Left colon (tissue), 2 donors: ENCODE data around the gene TMPRSS3. TPM values are rescaled to one million over a fixed set of nuclear protein-coding genes. Genes with fewer than 3 reads are reported as not detected.
"Not testable (repeated sequence)": the region's sequence is repeated elsewhere in the genome, so short reads cannot be mapped to it uniquely, and the experiment has no call there.

Experiments used
- ATAC-seq: fragments of 200-7000 bp; cut with Tn5 transposase; one replicate; pipeline ENCODE4 v1.9.1; 2020; ENCODE audit warnings: mild to moderate bottlenecking, moderate library complexity
- DNase-seq, 2 donors: peaks; one replicate each; pipeline ENCODE4 v3.0.0-alpha.2; 2020
- intact Hi-C, 2 donors: fragments of 100-400 bp; cut with DNase I in 1 of 2; cut with micrococcal nuclease in 1 of 2; formaldehyde crosslinking; loops; one replicate each; pipeline versions ENCODE4 v1.11.2 to v1.14.0; 2022; cut with DNase I, micrococcal nuclease
- total RNA-seq, 2 donors: library from RNA; stranded (reverse); fragmentation: NEBNext Ultra II Directional; extraction: Animal tissue kit (Norgen Biotek cat#: 25700); gene quantifications; one replicate each; pipeline ENCODE4 v1.2.1, GENCODE V29; 2021
- donor health status: DM: no; HTN: no; CAD: no.
- donor health status: DM: yes; HTN: yes; CAD: no.

Gene TMPRSS3
- total RNA-seq, 2 donors from 2014 or later = 0.43 to 0.61 TPM

DNA sequence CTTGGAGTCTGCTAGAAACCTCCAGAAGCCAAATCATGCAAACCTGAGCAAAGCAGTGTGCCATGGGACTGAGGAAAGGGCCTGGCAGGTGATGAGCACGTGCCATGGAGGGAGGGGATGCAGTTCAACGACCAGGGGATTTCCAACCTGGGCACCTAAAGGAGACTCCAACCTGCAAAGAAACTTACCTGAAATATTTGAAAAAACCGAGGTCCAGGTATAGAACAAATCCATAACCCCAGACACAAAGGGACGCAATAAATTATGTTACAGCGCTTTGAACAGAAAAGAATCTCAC lies 16.7 kb upstream of the TMPRSS3 start:
- intact Hi-C loops = no loop called here
- DNase-seq (no peak), ATAC-seq (no peak)

DNA sequence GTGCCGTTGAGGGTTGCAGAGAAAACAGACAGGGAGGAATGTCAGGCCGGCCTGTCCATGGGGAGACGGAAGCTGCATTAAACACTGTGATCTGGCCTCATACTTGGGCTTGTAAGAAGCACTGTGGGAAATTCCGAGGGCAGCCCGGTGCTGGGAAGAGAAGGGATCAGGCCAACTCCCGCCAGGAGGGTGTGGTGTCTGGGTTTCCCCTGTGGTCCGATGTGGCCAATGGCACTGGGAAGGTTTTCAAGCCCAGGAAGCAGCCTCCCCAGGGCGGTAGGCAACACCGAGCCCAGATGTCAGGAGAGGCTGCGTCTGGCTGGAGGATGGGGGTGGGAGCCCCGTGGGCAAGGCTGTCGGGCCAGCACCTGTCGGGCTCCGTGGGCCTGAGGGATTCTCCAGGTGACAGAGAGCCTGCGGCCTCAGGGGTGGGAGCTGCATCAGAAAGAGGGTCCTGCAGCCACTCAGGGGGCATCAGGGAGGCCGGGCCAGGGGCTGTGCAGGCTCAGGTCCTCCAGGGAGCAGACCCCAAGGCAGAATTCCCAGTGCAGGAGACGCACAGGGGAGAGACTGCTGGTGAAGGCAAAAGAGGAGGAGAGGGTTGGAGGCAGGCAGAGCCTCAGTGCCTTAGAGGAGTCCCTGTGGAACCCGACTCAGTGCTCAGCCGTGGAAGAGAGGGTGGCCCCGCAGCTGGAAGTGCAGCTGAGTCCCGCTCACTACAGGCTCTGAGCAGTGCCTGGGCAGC lies 16.2 kb upstream of the TMPRSS3 start:
- ATAC-seq (no peak), DNase-seq (no peak)
- intact Hi-C loops = no loop called here

DNA sequence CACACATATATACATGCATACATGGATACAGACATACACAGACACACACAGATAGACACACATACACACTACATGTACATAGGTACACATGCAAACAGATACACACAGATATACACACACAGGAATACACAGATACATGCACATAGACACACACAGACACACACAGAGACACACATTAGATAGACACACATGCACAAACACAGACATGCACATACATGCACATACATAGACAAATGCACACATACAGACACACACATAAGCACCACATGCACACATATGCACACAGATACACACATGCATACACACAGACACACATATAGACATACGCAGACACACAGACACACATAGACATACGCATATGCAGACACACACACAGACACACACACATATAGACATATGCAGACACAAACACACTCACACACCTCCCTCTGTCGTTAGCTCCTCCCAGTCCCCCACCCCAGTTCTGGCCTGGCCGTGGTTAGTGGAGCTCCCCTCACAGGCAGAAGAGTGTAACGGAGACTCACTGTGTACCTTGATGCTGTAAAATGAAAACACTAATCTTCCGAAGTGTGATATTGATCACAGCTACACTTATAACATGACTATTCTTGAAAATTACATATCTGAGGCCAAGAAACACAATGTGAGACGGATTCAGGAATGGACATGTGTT lies 15.5 kb upstream of the TMPRSS3 start:
- intact Hi-C loops = no loop called here
- ATAC-seq = peak; percentile 37
- no peak for DNase-seq

DNA sequence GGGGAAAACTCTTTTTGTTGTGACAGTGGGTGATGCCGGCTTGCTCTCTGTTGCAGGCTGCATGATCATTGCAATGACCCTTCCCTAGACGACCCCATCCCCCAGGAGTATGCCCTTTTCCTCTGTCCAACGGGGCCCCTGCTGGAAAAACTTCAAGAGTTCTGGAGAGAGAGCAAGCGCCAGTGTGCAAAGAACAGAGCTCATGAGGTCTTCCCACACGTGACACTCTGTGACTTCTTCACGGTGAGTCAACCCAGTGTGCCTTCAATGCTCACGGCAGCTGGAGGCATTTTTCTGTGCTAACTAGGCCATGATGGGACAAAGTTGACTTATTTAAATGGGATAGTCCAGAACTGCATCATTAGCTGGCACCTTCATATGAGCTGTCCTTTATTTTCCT lies 13.5 kb upstream of the TMPRSS3 start:
- DNase-seq (no peak), ATAC-seq (no peak)
- intact Hi-C loops = no loop called here

DNA sequence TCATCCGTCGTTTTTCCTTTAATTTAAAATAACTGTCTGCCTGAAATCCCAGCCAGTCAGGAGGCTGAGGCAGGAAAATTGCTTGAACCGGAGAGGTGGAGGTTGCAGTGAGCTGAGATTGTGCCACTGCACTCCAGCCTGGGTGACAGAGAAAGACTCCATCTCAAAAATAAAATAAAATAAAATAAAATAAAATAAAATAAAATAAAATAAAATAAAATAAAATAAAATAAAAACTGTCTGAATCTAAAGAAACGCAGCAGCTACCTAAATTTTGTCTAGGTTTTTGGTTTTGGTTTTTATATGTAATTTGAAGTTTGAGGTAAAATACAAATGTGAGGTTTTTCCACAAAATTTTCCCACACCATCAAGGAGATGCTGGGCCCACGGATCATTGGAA lies 12.9 kb upstream of the TMPRSS3 start:
- ATAC-seq, DNase-seq, intact Hi-C loops: not testable (repeated sequence)

DNA sequence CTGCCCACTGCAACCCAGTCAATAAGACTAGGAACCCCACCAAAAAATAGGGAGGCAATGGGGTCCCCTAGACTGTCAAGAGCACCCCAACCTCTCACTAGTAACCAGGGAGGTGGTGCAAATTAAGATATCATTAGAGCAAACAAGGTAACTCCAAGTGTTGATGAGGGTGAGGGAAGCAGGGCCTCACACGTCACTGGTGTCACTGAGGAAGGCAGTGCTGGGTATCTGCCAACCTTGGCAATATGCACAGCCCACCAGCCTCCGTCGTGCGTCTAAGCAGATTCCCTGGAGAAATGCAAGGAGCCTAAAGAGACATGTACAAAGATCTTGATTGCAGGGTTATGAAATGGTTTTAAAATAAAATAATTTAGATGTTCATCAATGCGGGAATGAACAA lies 11.6 kb upstream of the TMPRSS3 start:
- intact Hi-C loops = no loop called here
- DNase-seq = no peak
- no peak for ATAC-seq

DNA sequence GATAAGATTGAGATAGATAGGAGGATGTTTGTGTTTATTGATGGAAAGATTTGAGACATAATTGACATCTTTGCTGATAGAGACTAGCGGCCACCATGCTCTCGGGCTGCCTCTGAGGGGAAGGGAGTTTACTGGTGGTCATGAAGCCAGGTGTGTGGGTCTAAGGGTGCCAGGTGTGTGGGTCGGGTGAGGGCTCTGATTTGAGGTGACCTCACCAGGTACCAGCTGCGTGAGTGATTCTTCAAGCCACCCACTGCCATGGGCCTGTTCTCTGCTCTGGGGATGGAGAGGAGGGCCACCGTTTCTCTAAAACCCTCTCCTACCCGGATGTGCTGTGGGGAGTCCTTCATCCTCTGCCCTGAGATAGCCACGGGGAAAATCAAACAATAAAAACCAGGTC lies 11.0 kb upstream of the TMPRSS3 start:
- intact Hi-C loops = no loop called here
- DNase-seq (no peak), ATAC-seq (no peak)

DNA sequence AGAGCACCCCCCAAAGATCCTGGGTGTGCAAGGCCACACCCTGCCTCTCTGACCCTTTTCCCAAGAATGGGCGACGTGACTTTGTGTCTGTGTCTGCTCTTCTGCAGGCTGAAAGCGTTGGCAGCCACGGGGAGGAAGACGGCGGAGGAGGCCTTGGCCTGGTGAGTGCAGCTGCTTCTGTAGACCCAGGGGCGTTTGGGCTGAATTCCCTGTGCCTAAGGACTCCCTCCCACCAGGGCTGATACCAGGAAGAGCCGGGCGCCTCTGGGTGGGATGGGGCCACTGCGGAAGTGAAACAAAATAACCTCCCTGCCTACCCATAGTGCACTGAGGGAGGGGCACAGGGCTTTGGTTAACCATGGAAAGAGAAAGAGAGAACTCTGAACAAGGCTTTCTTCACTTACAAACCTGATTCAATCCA lies 10.4 kb upstream of the TMPRSS3 start:
- intact Hi-C loops = no loop called here
- no peak for DNase-seq
- no peak for ATAC-seq

DNA sequence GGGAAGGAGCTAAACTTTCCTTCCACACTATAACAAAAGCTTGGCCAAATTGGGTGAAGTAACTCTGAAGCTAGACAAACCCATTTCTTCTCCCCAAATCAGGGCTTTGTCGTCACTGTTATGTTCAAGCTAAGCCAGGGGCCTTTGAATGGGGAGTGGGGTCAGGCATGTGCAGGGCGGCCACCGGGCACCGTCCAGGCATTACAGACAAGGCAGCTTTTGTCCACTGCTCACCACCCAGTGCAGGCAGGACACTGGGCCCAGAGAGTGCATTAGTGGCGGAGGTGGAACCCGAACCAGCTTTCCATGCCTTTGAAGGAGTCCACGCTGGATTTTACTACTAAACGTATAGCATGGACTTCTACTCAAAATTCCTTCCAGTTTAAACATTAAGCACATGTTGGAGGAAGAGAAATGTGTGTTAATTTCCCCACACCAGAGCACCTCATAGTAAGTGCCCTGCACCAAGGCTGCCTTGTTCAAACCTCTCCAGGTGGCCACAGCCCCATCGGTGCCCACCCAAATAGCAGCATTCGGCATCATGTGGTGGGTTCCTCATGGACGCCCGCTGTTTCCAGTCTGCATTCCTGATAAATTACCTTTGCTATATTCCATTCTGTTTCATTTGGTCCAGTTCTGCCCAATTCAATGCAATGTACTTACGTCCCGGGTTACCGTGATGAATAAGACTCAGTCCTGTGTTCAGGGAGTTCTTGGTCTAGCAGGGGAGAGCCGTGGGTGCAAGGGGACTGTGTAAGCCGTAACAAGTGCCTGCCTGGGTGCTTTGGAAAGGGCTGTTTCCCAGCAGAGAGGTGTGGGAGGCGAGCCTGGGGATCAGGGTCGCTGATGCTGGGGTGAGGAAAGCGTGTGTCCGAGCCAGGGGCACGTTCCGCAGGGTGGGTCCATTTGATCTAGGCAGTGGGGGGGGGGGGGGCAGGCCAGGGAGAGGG lies 9.5 kb upstream of the TMPRSS3 start:
- no peak for ATAC-seq
- no peak for DNase-seq
- intact Hi-C loops = no loop called here

DNA sequence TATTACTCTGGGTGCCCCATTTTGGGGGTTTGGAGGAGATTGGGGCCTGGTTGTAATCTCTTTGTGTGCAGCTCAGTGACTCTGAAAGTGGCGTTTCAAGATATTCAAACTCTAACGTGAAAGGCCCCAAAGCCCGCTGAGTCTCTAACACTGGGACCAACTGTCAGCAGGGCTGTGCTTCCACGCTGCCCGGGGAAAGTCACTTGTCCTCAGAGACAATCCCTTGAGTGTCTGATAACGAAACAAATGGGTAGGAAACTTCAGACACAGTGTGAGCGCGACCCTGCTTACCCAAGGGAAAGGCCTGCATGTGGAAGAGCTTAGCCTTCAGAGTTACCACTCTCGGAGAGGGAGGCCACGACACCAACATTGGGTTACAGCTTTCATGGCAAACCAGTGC lies 8.7 kb upstream of the TMPRSS3 start:
- ATAC-seq (no peak), DNase-seq (no peak)
- intact Hi-C loops = no loop called here

DNA sequence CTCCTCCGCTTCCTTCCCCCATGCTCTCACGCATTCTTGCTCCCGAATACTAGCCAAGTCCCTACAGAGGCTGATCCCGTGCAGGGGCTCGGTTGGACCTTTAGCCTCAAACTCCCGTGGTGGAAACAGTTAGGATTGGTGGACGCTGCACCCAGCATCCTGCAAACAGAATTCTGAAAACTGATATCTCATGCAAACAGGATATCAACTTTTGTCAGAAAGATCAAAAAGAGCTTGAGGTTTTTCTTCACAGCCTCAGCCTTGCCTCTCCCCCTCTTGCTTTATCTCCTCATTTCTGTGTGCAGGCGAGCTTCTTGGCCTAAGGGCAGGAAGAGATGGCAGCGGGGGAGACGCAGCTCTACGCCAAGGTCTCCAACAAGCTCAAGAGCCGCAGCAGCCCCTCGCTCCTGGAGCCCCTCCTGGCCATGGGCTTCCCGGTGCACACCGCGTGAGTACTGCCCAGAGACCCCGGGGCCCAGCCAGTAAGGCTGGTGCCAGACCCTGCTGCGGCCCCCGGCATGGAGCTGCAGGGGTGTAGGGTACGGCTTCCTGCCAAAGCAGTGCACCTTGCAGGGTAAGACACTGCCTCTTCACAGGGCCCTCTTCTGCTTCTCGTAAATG lies 7.9 kb upstream of the TMPRSS3 start, which contains the start of gene UBASH3A:
UBASH3A (plus strand) TSS at position 292 of the 621 bp plus-strand sequence; CDS start at position 336, 44 bp downstream.
- intact Hi-C loops = no loop called here
- ATAC-seq = peak; percentile 14

DNA sequence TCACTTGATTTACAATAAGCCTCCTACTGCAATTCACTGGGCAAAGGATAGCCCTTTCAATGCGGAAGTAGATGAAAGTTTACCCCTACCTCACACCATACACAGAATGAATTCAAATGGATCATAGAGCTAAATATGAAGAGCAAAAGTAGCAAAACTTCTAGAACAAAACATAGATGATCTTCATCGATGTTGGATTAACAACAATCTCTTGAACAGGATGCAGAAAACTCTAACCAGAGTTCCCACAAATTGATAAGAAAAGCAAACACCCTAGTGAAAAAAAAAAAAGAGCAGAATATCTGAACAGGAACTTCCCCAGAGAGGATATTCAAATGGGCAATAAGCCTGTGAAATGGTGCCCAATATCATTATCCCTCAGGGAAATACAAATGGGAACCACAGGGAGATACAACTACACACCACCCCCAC lies 6.0 kb upstream of the TMPRSS3 start:
- intact Hi-C loops = no loop called here
- ATAC-seq (no peak), DNase-seq (no peak)

More for the DNA sequence above, 7.9 kb upstream of the TMPRSS3 start, which contains the start of gene UBASH3A:
- DNase-seq = no peak

DNA sequence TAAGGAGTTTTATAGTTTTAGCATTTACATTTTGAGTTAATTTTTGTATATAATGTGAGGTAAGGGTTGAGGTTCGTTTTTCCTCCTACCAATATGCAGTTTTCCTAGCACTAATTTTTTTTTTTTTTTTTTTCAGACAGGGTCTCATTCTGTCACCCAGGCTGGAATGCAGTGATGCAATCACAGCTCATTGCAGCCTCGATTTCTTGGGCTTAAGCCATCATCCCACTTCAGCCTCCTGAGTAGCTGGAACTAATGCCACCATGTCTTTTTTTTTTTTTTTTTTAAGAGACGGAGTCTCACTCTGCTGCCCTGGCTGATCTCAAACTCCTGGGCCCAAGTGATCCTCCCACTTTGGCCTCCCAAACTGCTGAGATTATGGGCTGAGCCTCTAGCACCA lies 5.3 kb upstream of the TMPRSS3 start:
- intact Hi-C loops = no loop called here
- no peak for DNase-seq
- no peak for ATAC-seq

DNA sequence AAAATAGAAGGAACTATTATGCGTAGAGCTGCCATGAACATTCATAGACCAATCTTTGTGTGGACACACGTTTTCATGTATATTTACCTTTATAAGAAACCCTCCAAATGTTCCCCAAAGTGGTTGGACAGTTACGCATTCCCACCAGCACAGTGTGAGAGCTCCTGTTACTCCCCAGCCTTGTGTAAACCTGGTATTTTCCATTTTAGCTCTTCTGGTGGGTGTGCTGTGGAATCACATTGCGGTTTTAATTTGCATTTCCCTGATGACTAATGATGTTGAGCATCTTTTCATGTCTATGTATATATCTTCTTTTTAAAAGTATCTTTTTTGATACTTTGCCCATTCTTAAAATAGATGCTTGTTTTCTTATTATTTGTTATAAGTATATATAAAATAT lies 4.7 kb upstream of the TMPRSS3 start:
- DNase-seq = no peak
- ATAC-seq = no peak
- intact Hi-C loops = no loop called here

DNA sequence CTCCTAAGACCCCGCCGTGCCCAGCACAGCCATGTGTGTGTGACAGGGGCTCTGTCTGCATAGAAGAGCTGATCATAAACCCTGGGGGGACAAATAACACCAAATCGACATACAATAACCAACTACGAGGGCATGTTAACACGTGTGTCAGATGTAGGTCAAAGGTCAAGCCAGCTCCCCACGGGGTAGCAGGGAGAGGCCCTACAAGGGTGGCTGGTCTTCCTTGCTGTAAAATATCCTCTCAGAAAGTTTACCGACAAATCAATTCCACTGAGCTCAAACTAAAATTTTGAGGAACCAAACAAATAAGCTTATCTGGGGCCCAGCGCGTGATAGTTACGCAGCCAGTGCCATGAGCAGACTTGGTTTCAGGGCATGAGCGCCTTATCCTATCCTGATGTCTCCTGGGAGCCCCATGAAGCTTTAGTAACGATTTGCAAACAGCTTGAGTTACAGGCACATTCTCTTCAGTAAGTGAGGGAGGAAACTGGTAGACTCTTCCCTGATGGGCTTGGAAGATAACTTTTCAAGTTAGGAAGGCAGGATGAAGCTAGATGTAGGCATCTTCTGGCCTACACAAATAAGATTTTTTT lies 2.7 kb upstream of the TMPRSS3 start:
- no peak for ATAC-seq
- no peak for DNase-seq
- intact Hi-C loops = loop anchor here in 1 of 2 donors (10.0 kb wide), 1 partner anchor 56 kb away; no protein-coding TSS in a partner anchor

DNA sequence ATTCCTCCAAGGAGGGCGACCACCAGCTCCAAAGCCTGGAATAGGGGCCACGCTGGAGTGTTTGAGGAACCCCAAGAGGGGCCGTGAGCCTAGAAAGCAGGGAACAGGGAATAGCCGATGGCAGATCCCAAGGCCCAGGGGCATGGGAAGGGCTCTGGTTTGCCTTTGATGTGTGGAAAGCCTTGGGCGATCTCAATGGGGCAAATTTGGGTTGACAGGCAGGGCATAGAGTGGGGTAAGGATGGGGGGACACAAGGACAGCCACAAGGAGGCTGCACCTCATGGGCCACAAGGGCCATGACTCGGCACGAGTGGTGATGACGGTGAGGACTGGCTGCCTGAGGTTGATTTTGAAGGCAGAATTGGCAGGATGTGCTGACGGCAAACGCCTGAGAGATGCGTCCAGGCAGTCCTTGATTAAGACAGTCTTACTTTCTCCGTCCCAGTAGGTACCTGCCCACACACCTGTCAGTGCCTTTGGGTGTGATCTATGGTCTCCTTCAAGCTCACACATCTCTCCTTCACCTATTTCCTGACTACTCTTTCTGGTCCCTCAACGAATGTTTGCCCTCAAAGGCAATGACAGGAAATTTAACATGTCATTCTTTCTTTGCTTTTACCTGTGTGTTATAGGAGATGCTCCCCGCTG lies 2.0 kb upstream of the TMPRSS3 start:
- intact Hi-C loops = loop anchor here in 1 of 2 donors (10.0 kb wide), 1 partner anchor 57 kb away; no protein-coding TSS in a partner anchor
- no peak for DNase-seq
- ATAC-seq = no peak

DNA sequence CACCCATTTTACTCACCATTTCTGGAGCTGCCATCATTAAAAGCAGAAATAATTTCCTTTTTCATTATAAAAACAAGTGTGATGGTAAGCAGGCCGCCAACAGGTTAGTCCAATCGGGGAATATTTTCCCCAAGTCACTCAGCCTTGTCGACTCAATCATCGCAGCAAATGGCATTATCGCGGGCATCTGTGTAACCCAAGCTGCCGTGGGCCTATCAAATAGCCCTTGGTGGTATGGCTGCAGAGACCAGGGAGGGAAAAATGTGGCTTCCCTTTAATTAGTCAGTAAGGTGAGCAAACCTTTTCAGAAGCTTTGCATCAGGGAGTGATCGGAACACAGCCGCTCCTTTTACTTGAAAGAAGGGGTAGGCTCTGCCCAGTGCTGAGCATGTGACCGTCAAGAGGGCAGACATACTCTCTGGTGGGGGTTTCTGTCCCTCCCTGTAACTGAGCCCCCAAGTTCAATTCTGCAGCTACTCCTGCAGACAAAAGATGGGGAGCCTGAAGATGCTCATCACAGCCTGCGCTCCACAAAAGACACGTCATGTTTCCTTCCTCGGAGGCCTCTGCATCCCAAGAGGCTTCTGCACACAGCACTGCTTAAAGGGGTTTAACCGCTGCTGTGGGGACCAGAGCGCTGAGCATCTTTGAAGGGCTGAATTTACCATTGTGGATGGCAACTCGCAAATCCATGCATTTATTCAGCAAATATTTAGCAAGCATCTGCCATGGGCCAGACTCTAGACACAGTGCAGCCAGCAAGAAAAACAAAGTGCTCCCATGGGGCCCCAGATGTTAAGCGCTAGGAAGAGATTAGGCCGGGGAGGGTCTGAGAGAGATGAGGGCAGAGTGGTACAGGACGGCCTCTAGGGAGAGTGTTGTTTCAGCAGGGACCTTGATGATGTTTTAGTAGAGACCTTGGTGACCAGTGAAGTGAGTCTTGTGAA lies 1.2 kb upstream of the TMPRSS3 start:
- ATAC-seq = no peak
- intact Hi-C loops = loop anchor here in 1 of 2 donors (10.0 kb wide), 1 partner anchor 58 kb away; no protein-coding TSS in a partner anchor
- no peak for DNase-seq
